Measurements from ENCODE around the gene TRPM2. TPM values are rescaled to one million over a fixed set of nuclear protein-coding genes. Genes with fewer than 3 reads are reported as not detected.

Gene TRPM2
- total RNA-seq, 1 experiment from 2014 or later, result not detected

DNA sequence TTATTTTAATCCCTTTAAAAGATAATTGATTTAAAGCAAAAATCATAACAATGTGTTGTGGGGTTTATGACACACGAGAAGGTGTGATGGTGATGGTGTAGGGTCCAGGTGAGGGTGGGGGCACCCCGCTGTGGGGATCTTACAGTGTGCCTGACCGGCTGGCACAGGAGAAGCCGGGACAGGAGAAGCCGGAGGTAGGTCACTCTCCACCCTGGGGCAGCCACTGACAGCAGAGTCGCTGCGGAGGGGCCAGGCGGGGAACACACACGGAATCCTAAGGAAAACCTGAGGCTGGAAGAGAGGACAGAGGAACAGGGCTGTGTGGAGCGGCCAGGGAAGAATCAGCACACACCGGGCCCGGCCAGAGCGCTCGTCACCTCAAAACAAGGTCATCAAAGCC lies 97.6 kb downstream of the TRPM2 start:
- Histone ChIP-seq H3K79me2 (ENCODE audit: low read depth) (no peaks in the 10 kb centered on the region), H3K4me1 (replicated peaks; ENCODE audit: insufficient read depth) (no peaks in the 10 kb centered on the region), H3K9me3 (ENCODE audit: insufficient read depth, low read depth) (no peaks in the 10 kb centered on the region), H3K4me3 (no peak overlapping the region), H3K27me3 (ENCODE audit: insufficient read depth, low read depth) (peaks cover 75% of the 10 kb centered on the region), H4K20me1 (ENCODE audit: insufficient read depth) (no peaks in the 10 kb centered on the region), H3K4me2 (no peak overlapping the region), H3K27ac (no peak overlapping the region), H2AFZ (no peak overlapping the region), H3K36me3 (ENCODE audit: low read depth) (no peaks in the 10 kb centered on the region), H3F3A (ENCODE audit: insufficient read depth, low read depth) (no peaks in the 10 kb centered on the region), H3K9me2 (ENCODE audit: insufficient read depth) (no peaks in the 10 kb centered on the region)
- no peak for DNase-seq
- POLR2A ChIA-PET (ENCODE audit: unreplicated experiment), result no interaction called here
- no TSS peak for BruUV-seq (replicated peaks)
- intact Hi-C loops (cut with micrococcal nuclease; ENCODE audit: unreplicated experiment), result no loop called here
- TF ChIP-seq, protein P1, sequence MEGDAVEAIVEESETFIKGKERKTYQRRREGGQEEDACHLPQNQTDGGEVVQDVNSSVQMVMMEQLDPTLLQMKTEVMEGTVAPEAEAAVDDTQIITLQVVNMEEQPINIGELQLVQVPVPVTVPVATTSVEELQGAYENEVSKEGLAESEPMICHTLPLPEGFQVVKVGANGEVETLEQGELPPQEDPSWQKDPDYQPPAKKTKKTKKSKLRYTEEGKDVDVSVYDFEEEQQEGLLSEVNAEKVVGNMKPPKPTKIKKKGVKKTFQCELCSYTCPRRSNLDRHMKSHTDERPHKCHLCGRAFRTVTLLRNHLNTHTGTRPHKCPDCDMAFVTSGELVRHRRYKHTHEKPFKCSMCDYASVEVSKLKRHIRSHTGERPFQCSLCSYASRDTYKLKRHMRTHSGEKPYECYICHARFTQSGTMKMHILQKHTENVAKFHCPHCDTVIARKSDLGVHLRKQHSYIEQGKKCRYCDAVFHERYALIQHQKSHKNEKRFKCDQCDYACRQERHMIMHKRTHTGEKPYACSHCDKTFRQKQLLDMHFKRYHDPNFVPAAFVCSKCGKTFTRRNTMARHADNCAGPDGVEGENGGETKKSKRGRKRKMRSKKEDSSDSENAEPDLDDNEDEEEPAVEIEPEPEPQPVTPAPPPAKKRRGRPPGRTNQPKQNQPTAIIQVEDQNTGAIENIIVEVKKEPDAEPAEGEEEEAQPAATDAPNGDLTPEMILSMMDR (conservative IDR thresholded peaks at IDR 0.05), result no peak
- TF ChIP-seq EZH2 (IDR thresholded peaks at IDR 0.05; ENCODE audit: low read depth), result no peak
- CTCF ChIA-PET, result no interaction called here

DNA sequence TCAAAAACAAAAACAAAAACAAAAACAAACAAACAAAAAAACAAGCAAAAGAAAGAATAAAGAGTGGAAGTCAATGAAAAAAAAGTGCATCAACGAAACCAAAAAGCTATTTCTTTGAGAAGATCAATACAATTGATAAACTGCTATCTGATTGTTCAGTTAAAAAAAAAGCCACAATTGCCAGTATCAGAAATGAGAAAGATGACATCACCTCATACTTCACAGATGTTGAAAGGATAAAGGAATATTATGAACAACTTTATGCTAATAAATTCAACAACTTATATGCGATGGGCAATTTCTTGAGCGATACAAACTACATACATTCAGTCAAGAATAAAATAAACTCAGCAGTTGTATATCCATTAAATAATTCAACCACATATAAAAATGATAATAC lies 99.7 kb downstream of the TRPM2 start:
- Histone ChIP-seq H3K4me1 (replicated peaks; ENCODE audit: insufficient read depth) (no peaks in the 10 kb centered on the region), H4K20me1 (ENCODE audit: insufficient read depth) (no peaks in the 10 kb centered on the region), H3K4me2 (no peak overlapping the region), H3K27me3 (ENCODE audit: insufficient read depth, low read depth) (peaks cover 56% of the 10 kb centered on the region), H2AFZ (no peak overlapping the region), H3F3A (ENCODE audit: insufficient read depth, low read depth) (no peaks in the 10 kb centered on the region), H3K9me2 (ENCODE audit: insufficient read depth) (no peaks in the 10 kb centered on the region), H3K9me3 (ENCODE audit: insufficient read depth, low read depth) (no peaks in the 10 kb centered on the region), H3K27ac (no peak overlapping the region), H3K36me3 (ENCODE audit: low read depth) (no peaks in the 10 kb centered on the region), H3K79me2 (ENCODE audit: low read depth) (no peaks in the 10 kb centered on the region), H3K4me3 (no peak overlapping the region)
- POLR2A ChIA-PET (ENCODE audit: unreplicated experiment), result no interaction called here
- no peak for DNase-seq
- no peak for TF ChIP-seq EZH2 (IDR thresholded peaks at IDR 0.05; ENCODE audit: low read depth)
- TF ChIP-seq, protein P1 (conservative IDR thresholded peaks at IDR 0.05), result no peak
- intact Hi-C loops (cut with micrococcal nuclease; ENCODE audit: unreplicated experiment), result no loop called here
- no TSS peak for BruUV-seq (replicated peaks)
- CTCF ChIA-PET, result no interaction called here

GRCh38 chr21:44454058-44454457 lies 100.6 kb downstream of the TRPM2 start:
- Histone ChIP-seq H3K9me3 (ENCODE audit: insufficient read depth, low read depth) (no peaks in the 10 kb centered on the region), H4K20me1 (ENCODE audit: insufficient read depth) (no peaks in the 10 kb centered on the region), H3K36me3 (ENCODE audit: low read depth) (no peaks in the 10 kb centered on the region), H3F3A (ENCODE audit: insufficient read depth, low read depth) (no peaks in the 10 kb centered on the region), H3K79me2 (ENCODE audit: low read depth) (no peaks in the 10 kb centered on the region), H3K27ac (no peak overlapping the region), H3K4me2 (no peak overlapping the region), H3K4me1 (replicated peaks; ENCODE audit: insufficient read depth) (no peaks in the 10 kb centered on the region), H2AFZ (no peak overlapping the region), H3K27me3 (ENCODE audit: insufficient read depth, low read depth) (peaks cover 46% of the 10 kb centered on the region), H3K4me3 (no peak overlapping the region), H3K9me2 (ENCODE audit: insufficient read depth) (no peaks in the 10 kb centered on the region)
- TF ChIP-seq EZH2 (IDR thresholded peaks at IDR 0.05; ENCODE audit: low read depth), result no peak
- TF ChIP-seq, protein P1 (conservative IDR thresholded peaks at IDR 0.05), result no peak
- POLR2A ChIA-PET (ENCODE audit: unreplicated experiment), result no interaction called here
- DNase-seq, result no peak
- BruUV-seq (replicated peaks), result no TSS peak
- intact Hi-C loops (cut with micrococcal nuclease; ENCODE audit: unreplicated experiment), result no loop called here
- CTCF ChIA-PET, result no interaction called here
